HEK293T (cell line): ENCODE data around the gene NPVF.

ENCODE experiments used
- FOXM1 ChIP-seq: fragments of 450-650 bp; IDR thresholded peaks from 2 replicates; pipeline ENCODE4 v1.6.1; 2017; ENCODE audit warnings: mild to moderate bottlenecking, borderline replicate concordance
- HDGF ChIP-seq: fragments of 450-650 bp; IDR thresholded peaks from 2 replicates; pipeline ENCODE4 v1.6.1; 2017; ENCODE audit warnings: antibody characterized with exemption, borderline replicate concordance
- LEF1 ChIP-seq: fragments of 450-650 bp; IDR thresholded peaks from 2 replicates; pipeline ENCODE4 v1.6.1; 2017; ENCODE audit warnings: mild to moderate bottlenecking, borderline replicate concordance
- SUZ12 ChIP-seq: fragments of 450-650 bp; IDR thresholded peaks from 2 replicates; pipeline ENCODE4 v1.6.1; 2016; ENCODE audit warnings: mild to moderate bottlenecking

DNA sequence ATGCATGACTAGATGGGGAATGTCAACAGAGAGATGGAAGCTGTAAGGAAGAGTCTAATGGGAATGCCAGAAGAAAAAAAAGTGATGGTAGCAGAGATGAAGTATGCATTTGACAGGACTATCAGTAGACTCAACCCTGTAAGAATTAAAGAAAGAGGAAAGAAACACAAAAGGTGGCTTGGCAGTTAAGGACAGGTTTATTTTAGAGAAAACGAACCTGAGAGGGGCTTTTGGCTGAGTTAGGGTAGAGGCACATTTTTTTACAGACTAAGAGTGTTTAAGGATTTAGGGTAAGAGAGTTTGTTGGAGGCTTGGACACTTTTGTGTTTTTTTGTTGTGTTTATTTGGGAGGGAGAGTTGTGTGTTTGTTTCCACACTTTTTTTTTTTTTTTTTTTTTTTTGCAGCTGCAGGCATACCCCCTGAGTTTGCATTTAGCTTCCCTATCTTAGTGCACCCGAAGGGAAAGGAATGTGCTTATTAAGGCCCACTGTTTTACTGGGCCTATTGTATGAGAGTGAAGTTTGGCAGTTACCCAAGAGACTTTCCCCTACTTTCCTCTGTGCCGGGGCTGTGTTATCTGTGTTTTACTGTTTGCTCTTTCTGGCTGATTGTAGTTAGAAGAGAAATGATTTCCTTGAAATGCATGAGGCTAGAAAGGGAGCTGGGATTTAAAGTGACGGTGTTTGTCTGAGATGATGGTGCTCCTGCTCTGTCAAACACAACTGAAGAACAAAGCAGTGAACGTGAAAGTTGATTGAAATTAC, 32.0 kb downstream of the NPVF start:
- no peak for TF ChIP-seq FOXM1
- no peak for TF ChIP-seq SUZ12
- no peak for TF ChIP-seq HDGF
- TF ChIP-seq LEF1 = no peak
